ENCODE measurements around the gene ADAD2.

- TF ChIP-seq YY1 (IDR thresholded peaks at IDR 0.05; ENCODE audit: insufficient read depth, insufficient read length) (no peak), SUZ12 (IDR thresholded peaks at IDR 0.05; ENCODE audit: extremely low read depth, insufficient read depth, insufficient read length) (no peak)
These were observed 16.3 kb downstream of the ADAD2 start for GRCh38 chr16:84207251-84207650.

Data from NT2/D1 (cell line).